Stimulated activated CD4-positive, alpha-beta T cell treated with anti-CD3 and anti-CD28 coated beads, Interleukin-2, amount 100 ng/mL, for 48 hours (primary cell): ENCODE measurements around the gene MEGF10.
"Not testable (repeated sequence)": the region's sequence is repeated elsewhere in the genome, so short reads cannot be mapped to it uniquely, and the experiment has no call there.

Experiments
- DNase-seq, 2 donors: peaks; one replicate each; pipeline ENCODE4 v3.0.0-alpha.2; 2020

Gene MEGF10

GRCh38 chr5:127298036-127298429 is 7.4 kb downstream of the MEGF10 start:
- DNase-seq, result no peak

GRCh38 chr5:127298656-127299055 is 8.1 kb downstream of the MEGF10 start:
- DNase-seq, result no peak

GRCh38 chr5:127299678-127300077 is 9.1 kb downstream of the MEGF10 start:
- no peak for DNase-seq

DNA sequence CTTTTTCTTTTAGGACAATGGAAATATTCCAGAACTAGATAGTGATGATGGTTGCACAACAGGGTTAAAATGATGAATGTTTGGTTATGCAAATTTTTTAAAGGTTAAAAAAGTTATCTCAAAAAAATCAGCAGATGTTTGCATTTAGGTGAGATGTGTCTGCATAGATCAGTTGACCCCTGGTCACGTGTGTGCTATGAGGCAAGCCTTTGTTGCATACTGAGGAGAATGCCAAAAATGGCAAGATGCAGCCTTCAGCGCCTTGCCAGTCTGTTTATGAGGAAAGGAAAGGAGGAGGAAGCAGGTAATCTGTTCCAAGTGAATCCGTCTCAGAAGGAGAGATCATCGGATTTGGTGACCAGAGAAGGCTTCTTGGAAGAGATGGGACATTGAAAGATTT is 11.9 kb downstream of the MEGF10 start:
- no peak for DNase-seq

- no peak for DNase-seq
Observed at GRCh38 chr5:127303404-127303803, 12.8 kb downstream of the MEGF10 start.

GRCh38 chr5:127305493-127305892 is 14.9 kb downstream of the MEGF10 start:
- no peak for DNase-seq

GRCh38 chr5:127306036-127306435 is 15.4 kb downstream of the MEGF10 start:
- no peak for DNase-seq

- DNase-seq, result no peak
Observed at GRCh38 chr5:127306647-127307046, 16.1 kb downstream of the MEGF10 start.

- DNase-seq, result no peak
Observed at GRCh38 chr5:127307868-127308267, 17.3 kb downstream of the MEGF10 start.

DNA sequence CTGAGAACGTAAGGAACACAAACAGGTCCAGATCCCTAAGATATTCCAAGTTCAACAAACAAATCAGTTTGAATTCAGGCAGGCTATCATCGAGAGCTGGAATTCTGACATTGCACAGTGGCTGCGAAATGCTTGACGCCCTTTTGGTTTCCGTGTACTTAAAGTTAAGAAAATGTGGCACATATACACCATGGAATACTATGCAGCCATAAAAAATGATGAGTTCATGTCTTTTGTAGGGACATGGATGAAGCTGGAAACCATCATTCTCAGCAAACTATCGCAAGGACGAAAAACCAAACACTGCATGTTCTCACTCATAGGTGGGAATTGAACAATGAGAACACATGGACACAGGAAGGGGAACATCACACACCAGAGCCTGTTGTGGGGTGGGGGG is 17.7 kb downstream of the MEGF10 start:
- not testable (repeated sequence) for DNase-seq

DNA sequence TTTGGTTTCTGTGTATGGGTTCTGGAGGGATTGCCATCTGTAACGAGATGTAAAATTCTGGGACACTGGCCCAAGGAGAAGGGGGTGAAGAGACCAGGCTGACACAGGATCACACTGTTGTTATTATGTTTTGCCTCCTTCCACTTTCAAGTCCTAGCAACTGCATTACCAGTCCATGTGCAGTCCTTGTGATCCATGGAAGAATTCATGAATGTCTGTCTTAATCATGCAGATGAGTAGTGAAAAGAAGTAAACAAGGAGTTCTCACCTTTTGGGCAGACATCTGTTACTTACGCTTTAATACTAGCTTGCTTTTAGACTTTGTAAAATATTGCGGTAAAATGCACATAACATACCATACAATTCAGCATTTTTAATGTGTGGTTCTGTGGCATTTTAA is 18.3 kb downstream of the MEGF10 start:
- DNase-seq, result no peak

GRCh38 chr5:127311349-127311748 is 20.8 kb downstream of the MEGF10 start:
- DNase-seq, result no peak

- DNase-seq, result no peak
Observed at GRCh38 chr5:127311781-127312525, 21.4 kb downstream of the MEGF10 start.

DNA sequence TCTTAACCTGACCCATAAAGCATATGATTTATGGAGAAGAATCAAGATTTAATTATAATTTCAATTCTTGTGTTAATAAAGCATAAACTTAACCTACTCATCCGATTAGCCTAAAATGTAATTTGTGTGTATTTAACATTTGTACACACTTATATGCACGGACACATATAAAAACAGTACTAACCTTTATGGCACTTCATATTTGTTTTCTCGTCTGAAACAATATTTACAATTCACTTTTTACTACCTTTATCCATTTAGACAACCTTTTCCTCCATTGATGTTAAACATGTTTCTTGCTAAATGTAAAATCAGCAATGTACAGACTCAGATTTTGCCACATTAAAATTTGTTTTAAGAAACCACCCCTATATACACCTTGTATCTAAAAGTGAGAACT is 22.8 kb downstream of the MEGF10 start:
- no peak for DNase-seq

- DNase-seq, result peak; percentile 68 to 69
Observed at GRCh38 chr5:127313847-127314473, 23.4 kb downstream of the MEGF10 start.

DNA sequence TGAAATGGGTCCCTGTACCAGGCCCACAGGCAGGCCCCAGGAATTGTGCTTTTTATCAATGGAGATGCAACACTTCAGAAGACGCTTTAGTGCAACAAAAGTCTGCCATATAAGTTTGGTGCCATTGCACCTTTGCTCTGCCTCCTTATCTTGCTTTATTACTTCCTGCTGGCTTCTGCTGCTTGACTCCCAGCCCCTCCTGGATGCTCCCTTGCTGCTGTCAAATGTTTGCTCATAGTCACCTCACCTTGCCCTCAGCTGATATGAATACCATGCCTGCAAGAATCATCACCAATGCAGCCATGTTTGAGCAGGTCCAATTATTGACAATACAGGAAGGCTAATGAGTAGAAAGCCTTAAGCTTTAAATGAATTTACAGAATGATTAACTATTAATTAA is 25.4 kb downstream of the MEGF10 start:
- DNase-seq, result no peak

DNA sequence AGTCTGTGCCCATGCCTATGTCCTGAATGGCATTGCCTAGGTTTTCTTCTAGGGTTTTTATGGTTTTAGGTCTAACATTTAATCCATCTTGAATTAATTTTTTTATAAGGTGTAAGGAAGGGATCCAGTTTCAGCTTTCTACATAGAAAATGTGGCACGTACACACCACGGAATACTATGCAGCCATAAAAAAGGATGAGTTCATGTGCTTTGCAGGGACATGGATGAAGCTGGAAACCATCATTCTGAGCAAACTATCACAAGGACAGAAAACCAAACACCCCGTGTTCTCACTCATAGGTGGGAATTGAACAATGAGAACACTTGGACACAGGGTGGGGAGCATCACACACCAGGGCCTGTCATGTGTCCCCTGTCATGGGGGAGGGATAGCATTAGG is 26.8 kb downstream of the MEGF10 start:
- not testable (repeated sequence) for DNase-seq

DNA sequence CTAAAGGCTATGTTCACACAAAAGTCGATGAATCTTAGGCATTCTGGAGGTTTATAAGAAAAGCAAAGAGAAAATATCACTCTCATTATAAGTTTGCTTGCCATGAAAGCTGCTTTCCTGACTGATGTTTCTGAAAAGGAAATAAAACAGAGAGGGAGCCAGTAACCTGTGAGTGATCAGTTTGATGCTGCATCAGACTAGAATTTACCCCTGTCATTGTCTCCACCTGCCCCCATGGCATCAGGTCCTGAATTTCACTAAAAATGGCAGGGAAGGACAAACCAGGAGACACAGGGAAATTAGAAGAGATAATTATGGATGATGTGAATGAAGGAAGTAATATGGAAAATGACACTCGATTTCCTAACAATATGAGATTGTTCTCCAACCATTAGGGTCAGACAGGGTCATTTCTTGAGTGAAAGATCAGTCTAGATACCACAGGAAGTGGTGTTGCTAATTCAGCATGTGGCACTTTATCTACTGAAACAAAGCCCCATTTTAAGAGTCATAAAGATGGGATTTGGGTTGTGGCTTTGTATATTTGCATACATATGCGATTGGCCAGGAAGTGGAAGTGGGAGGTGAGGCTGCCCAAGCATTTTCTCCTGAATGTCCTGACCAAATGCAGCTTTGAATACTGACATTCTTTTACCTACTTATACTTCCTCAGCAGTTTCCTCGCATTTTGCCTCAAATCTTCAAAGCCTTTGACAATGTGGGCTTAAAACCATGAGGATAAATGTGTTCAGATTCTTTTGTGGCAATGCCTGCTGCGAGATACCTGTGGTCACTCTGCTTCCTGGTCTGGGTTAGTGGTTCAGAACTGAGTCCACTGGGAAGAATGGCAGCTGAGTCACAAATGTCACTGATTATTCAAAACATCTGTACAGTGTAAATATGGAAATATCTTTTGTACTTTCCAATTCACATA is 29.7 kb downstream of the MEGF10 start:
- no peak for DNase-seq

DNA sequence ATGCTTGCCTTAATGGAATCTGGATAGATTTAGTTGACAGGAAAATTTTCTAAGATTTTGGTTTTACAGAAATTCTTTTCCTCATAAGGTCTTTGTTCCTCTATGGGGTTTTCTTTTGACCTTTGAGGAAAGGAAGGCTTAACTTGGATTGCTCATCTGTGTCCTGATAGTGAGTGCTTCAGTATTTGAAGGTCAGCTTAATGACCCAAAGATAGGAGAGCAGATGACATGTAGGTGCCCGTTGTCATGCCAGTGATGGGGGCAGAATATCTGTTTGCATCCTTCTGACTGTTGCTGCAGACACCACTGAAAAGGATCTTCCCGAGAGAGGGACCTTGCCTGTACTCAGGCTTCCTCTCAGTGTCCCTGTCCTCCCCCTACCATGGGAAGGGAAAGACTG is 30.9 kb downstream of the MEGF10 start:
- no peak for DNase-seq

- no peak for DNase-seq
Observed at GRCh38 chr5:127322403-127322802, 31.8 kb downstream of the MEGF10 start.

- no peak for DNase-seq
Observed at GRCh38 chr5:127324756-127325155, 34.2 kb downstream of the MEGF10 start.

GRCh38 chr5:127326431-127326830 is 35.8 kb downstream of the MEGF10 start:
- DNase-seq, result no peak

GRCh38 chr5:127326976-127327755 is 36.6 kb downstream of the MEGF10 start:
- no peak for DNase-seq
